Kidney (tissue), 14 donors: ENCODE results near the gene GNA14. TPM values are rescaled to one million over a fixed set of nuclear protein-coding genes. Genes with fewer than 3 reads are reported as not detected.

Experiments used
- DNase-seq, 5 donors: peaks; one replicate each; pipeline ENCODE4 v3.0.0-alpha.2; 2013 to 2020
- FAIRE-seq: peaks from 2 replicates; lab custom pipeline; 2012; peaks lifted over from hg19 to GRCh38; lab: Jason Lieb, UNC
- H3K27ac ChIP-seq, 2 donors: one replicate each; pipeline ENCODE4 v1.7.0; 2013; ENCODE audit warnings: low read depth in 2 of 2, low read length in 2 of 2, inconsistent platforms in 1 of 2
- H3K27me3 ChIP-seq: one replicate; pipeline ENCODE4 v1.7.1; 2013; ENCODE audit warnings: low read length, inconsistent platforms; ENCODE audit not compliant: control insufficient read depth, insufficient read depth
- H3K36me3 ChIP-seq, 3 donors: one replicate each; pipeline versions ENCODE4 v1.7.0 to v1.7.1; 2013; ENCODE audit warnings: low read length in 3 of 3, control low read depth in 1 of 3, inconsistent platforms in 1 of 3; ENCODE audit not compliant: insufficient read depth in 3 of 3, control insufficient read depth in 2 of 3
- H3K4me1 ChIP-seq, 3 donors: one replicate each; pipeline versions ENCODE4 v1.7.0 to v1.7.1; 2013; ENCODE audit warnings: low read length in 3 of 3, inconsistent platforms in 1 of 3, low read depth in 1 of 3; ENCODE audit not compliant: control insufficient read depth in 2 of 3, insufficient read depth in 2 of 3
- H3K4me3 ChIP-seq, 3 donors: one replicate each; pipeline versions ENCODE4 v1.7.0 to v1.8.1; 2013; ENCODE audit warnings: low read length in 3 of 3, control low read depth in 1 of 3, inconsistent platforms in 1 of 3
- H3K9ac ChIP-seq, 3 donors: one replicate each; pipeline versions ENCODE4 v1.7.0 to v1.7.1; 2013; ENCODE audit warnings: low read length in 3 of 3, control low read depth in 1 of 3, inconsistent platforms in 1 of 3
- H3K9me3 ChIP-seq, 3 donors: one replicate each; pipeline versions ENCODE4 v1.7.0 to v1.7.1; 2013; ENCODE audit warnings: low read length in 3 of 3, control low read depth in 1 of 3, inconsistent platforms in 1 of 3; ENCODE audit not compliant: control insufficient read depth in 2 of 3, insufficient read depth in 1 of 3
- CTCF ChIP-seq: IDR thresholded peaks from 3 replicates; pipeline ENCODE4 v1.5.1; 2012; ENCODE audit warnings: mild to moderate bottlenecking, moderate library complexity, borderline replicate concordance; ENCODE audit not compliant: insufficient read depth; ENCODE audit errors: extremely low read depth
- intact Hi-C: fragments of 100-400 bp; cut with DNase I; formaldehyde crosslinking; loops from one replicate; pipeline ENCODE4 v1.11.1; 2022
- polyA plus RNA-seq: library from polyadenylated mRNA; stranded (reverse); fragments of 350-450 nt; fragmentation: Illumina TruSeq; extraction: RNeasy Lipid Tissue Mini Kit (QIAGEN cat#74804); gene quantifications from one replicate; pipeline ENCODE4 v1.2.3, GENCODE V29; 2014; ENCODE audit warnings: low read depth, low replicate concordance; ENCODE audit not compliant: insufficient read depth
- total RNA-seq: library from RNA; stranded (reverse); fragmentation: NEBNext Ultra II Directional; extraction: Animal tissue kit (Norgen Biotek cat#: 25700); gene quantifications from one replicate; pipeline ENCODE4 v1.2.1, GENCODE V29; 2021
- donor health status: control.
- donor health status: control.
- donor health status: control.
- donor health status: control.
- donor health status: control.
- donor health status: DM: yes; HTN: yes; CAD: no.
- donor health status: Normal renal cell carcinoma (clear cell type).

The GNA14 gene
- total and polyA plus RNA-seq, 2 donors from 2014 or later: 6.5 to 10.4 TPM

GRCh38 chr9:77471572-77471971 lies 176.6 kb downstream of the GNA14 start:
- Histone ChIP-seq H3K4me1 (peaks cover 0 to 8% (median 0%) of the 10 kb centered on the region in 3 donors), H3K9me3 (peaks cover 0 to 4% (median 0%) of the 10 kb centered on the region in 3 donors), H3K36me3 (no peaks in the 10 kb centered on the region), H3K27ac (no peak overlapping the region), H3K4me3 (no peak overlapping the region), H3K27me3 (no peaks in the 10 kb centered on the region), H3K9ac (no peak overlapping the region)
- intact Hi-C loops: no loop called here
- FAIRE-seq (no peak), DNase-seq (no peak)
- no peak for TF ChIP-seq CTCF

GRCh38 chr9:77469515-77470231 lies 178.4 kb downstream of the GNA14 start:
- FAIRE-seq: no peak
- H3K27ac ChIP-seq: no peak overlapping the region
- H3K27me3 ChIP-seq: no peaks in the 10 kb centered on the region
- peak in 2 of 5 donors; percentile 30 to 41 for DNase-seq
- no peaks in the 10 kb centered on the region for H3K36me3 ChIP-seq
- no peak overlapping the region for H3K4me3 ChIP-seq
- no peak overlapping the region for H3K9ac ChIP-seq
- peaks cover 0 to 6% (median 0%) of the 10 kb centered on the region in 3 donors for H3K4me1 ChIP-seq
- no peak for TF ChIP-seq CTCF
- intact Hi-C loops: no loop called here
- peaks cover 0 to 4% (median 0%) of the 10 kb centered on the region in 3 donors for H3K9me3 ChIP-seq

- FAIRE-seq (no peak), DNase-seq (no peak)
- H3K27me3 ChIP-seq: no peaks in the 10 kb centered on the region
- H3K9ac ChIP-seq: no peak overlapping the region
- intact Hi-C loops: no loop called here
- TF ChIP-seq CTCF: no peak
- no peak overlapping the region for H3K27ac ChIP-seq
- H3K4me3 ChIP-seq: no peak overlapping the region
- H3K36me3 ChIP-seq: no peaks in the 10 kb centered on the region
- H3K4me1 ChIP-seq: peaks cover 6% of the 10 kb centered on the region in 3 donors
- H3K9me3 ChIP-seq: no peaks in the 10 kb centered on the region
Measured at GRCh38 chr9:77464661-77465060, 183.5 kb downstream of the GNA14 start.
